Neural crest cell (in vitro differentiated cells): ENCODE measurements around the gene CYTH4. TPM values are rescaled to one million over a fixed set of nuclear protein-coding genes. Genes with fewer than 3 reads are reported as not detected.

ENCODE experiments used
- DNase-seq: peaks from one replicate; pipeline ENCODE4 v3.0.0; 2021; ENCODE audit warnings: low read depth, mixed read lengths, low spot score
- H3K27ac Mint-ChIP-seq: one replicate; pipeline ENCODE4 v1.8.0; 2021; ENCODE audit warnings: mild to moderate bottlenecking, mixed read lengths; ENCODE audit not compliant: unreplicated experiment
- H3K27me3 Mint-ChIP-seq: 2 replicates; pipeline ENCODE4 v1.8.0; 2021; ENCODE audit warnings: low read depth, mild to moderate bottlenecking, mixed read lengths
- H3K36me3 Mint-ChIP-seq: 2 replicates; pipeline ENCODE4 v1.8.0; 2021; ENCODE audit warnings: low read depth, mild to moderate bottlenecking, mixed read lengths
- H3K4me1 Mint-ChIP-seq: 2 replicates; pipeline ENCODE4 v1.8.0; 2021; ENCODE audit warnings: mixed read lengths
- H3K4me3 Mint-ChIP-seq: one replicate; pipeline ENCODE4 v1.8.0; 2021; ENCODE audit warnings: mild to moderate bottlenecking, mixed read lengths
- H3K9me3 Mint-ChIP-seq: 2 replicates; pipeline ENCODE4 v1.8.0; 2021; ENCODE audit warnings: mixed read lengths
- total RNA-seq: library from RNA; stranded (reverse); gene quantifications from 2 replicates; pipeline ENCODE4 v1.2.1, GENCODE V29; 2021
- TF ChIP-seq, protein P1 (sequence below): fragments of 200-600 bp; sonication (generic); conservative IDR thresholded peaks from 2 replicates; pipeline ENCODE4 v1.5.0; 2021; ENCODE audit warnings: antibody characterized with exemption, mild to moderate bottlenecking

The CYTH4 gene
- total RNA-seq, 1 donor from 2014 or later, result not detected

GRCh38 chr22:37354261-37354660 lies 72.0 kb downstream of the CYTH4 start:
- no peaks in the 10 kb centered on the region for H3K9me3 Mint-ChIP-seq
- no peak for DNase-seq
- no peaks in the 10 kb centered on the region for H3K4me1 Mint-ChIP-seq
- TF ChIP-seq, protein P1, sequence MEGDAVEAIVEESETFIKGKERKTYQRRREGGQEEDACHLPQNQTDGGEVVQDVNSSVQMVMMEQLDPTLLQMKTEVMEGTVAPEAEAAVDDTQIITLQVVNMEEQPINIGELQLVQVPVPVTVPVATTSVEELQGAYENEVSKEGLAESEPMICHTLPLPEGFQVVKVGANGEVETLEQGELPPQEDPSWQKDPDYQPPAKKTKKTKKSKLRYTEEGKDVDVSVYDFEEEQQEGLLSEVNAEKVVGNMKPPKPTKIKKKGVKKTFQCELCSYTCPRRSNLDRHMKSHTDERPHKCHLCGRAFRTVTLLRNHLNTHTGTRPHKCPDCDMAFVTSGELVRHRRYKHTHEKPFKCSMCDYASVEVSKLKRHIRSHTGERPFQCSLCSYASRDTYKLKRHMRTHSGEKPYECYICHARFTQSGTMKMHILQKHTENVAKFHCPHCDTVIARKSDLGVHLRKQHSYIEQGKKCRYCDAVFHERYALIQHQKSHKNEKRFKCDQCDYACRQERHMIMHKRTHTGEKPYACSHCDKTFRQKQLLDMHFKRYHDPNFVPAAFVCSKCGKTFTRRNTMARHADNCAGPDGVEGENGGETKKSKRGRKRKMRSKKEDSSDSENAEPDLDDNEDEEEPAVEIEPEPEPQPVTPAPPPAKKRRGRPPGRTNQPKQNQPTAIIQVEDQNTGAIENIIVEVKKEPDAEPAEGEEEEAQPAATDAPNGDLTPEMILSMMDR, result no peak
- H3K27me3 Mint-ChIP-seq, result peaks cover 2% of the 10 kb centered on the region
- no peaks in the 10 kb centered on the region for H3K36me3 Mint-ChIP-seq
- no peak overlapping the region for H3K27ac Mint-ChIP-seq
- H3K4me3 Mint-ChIP-seq, result no peak overlapping the region

DNA sequence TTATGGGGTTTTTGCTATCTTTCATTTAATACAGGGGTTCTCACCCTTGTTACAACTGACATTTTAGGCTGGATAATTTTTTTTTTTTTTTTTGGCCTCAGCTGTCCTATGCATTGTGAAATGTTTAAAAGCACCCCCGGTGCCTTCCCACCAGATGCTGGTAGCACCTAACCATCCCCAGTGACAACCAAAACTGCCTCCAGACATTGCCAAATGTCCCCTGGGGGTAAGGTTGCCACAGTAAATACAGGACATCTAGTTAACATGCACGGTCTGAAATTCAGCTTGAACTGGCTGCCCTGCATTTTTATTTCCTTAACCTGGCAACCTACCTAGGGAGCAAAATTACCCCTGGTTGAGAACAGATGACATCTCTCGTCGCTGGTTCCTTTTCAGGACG lies 72.4 kb downstream of the CYTH4 start:
- Mint-ChIP-seq H3K27me3 (peaks cover 2% of the 10 kb centered on the region), H3K9me3 (no peaks in the 10 kb centered on the region), H3K4me3 (no peak overlapping the region), H3K36me3 (no peaks in the 10 kb centered on the region), H3K4me1 (no peaks in the 10 kb centered on the region), H3K27ac (no peak overlapping the region)
- TF ChIP-seq, protein P1, result no peak
- no peak for DNase-seq

DNA sequence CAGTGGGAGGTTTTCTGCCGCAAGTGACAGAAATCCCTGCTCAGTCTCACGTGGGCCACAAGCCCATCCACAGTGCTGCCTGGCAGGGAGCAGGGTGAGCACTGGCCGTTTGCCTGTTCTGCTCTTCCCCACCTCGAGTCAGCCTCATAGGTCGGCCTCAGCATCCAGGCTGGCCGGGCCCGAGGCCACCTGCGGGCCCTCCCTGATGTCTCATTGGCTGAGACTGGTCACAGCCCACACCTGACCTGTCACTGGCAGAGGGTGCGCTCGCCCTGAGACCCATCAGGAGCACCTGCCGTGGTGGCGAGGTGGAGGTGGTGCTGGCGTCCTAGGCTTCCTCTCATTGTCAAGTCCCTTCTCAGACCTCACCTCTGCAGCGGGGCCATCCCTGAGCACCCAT lies 72.9 kb downstream of the CYTH4 start:
- no peaks in the 10 kb centered on the region for H3K36me3 Mint-ChIP-seq
- TF ChIP-seq, protein P1, result no peak
- H3K4me1 Mint-ChIP-seq, result no peaks in the 10 kb centered on the region
- no peaks in the 10 kb centered on the region for H3K9me3 Mint-ChIP-seq
- H3K27ac Mint-ChIP-seq, result no peak overlapping the region
- DNase-seq, result no peak
- no peak overlapping the region for H3K4me3 Mint-ChIP-seq
- H3K27me3 Mint-ChIP-seq, result peaks cover 2% of the 10 kb centered on the region

- Mint-ChIP-seq H3K27ac (no peak overlapping the region), H3K36me3 (no peaks in the 10 kb centered on the region), H3K27me3 (peaks cover 2% of the 10 kb centered on the region), H3K4me1 (no peaks in the 10 kb centered on the region), H3K4me3 (no peak overlapping the region), H3K9me3 (no peaks in the 10 kb centered on the region)
- TF ChIP-seq, protein P1, result no peak
- DNase-seq, result no peak
Measured at GRCh38 chr22:37356922-37357321, 74.6 kb downstream of the CYTH4 start.

- TF ChIP-seq, protein P1, result no peak
- Mint-ChIP-seq H3K4me1 (no peaks in the 10 kb centered on the region), H3K36me3 (no peaks in the 10 kb centered on the region), H3K4me3 (no peak overlapping the region), H3K27me3 (peaks cover 2% of the 10 kb centered on the region), H3K9me3 (no peaks in the 10 kb centered on the region), H3K27ac (no peak overlapping the region)
- no peak for DNase-seq
Measured at GRCh38 chr22:37357446-37358075, 75.3 kb downstream of the CYTH4 start.
